NCI-H524 (cell line): ENCODE results near the gene UNC5B.

ENCODE experiments used
- DNase-seq, 2 experiments: peaks; one replicate each; lab custom pipeline; 2025; lab: John Stamatoyannopoulos, UW

The UNC5B gene

DNA sequence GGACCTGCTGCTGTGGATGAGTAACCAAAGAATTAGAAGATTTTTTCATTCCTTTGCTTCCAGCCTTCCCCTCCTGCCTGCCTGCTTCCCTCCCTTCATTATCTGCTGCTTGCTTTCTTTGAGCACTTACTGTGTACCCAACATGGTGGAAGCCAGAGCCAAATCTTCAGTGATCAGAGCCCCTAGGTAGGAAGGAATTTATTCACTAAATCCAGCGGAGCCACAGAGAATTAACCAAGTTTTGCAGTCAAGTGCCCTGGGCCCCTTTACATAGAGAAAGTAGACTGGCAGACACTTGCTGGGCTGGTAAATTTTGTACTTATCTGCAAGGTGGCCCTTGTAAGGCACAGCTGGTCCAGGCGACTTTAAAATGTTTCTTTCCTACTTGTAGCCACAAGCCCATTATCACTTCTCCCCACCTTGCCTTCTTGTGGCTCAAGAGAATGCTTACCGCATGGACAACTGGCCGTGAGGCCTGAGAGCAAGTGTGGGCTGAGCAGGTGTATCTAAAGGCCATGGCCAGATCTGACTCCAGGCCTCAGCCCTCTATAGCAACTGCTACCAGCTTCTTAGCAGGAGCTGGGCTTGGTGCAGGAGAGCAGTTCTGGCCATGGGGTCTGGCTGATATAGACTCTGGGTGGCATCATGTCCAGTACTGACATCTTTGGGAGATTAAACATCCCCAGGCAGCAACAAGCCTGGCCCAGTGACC lies 11.1 kb downstream of the UNC5B start:
- no peak for DNase-seq

DNA sequence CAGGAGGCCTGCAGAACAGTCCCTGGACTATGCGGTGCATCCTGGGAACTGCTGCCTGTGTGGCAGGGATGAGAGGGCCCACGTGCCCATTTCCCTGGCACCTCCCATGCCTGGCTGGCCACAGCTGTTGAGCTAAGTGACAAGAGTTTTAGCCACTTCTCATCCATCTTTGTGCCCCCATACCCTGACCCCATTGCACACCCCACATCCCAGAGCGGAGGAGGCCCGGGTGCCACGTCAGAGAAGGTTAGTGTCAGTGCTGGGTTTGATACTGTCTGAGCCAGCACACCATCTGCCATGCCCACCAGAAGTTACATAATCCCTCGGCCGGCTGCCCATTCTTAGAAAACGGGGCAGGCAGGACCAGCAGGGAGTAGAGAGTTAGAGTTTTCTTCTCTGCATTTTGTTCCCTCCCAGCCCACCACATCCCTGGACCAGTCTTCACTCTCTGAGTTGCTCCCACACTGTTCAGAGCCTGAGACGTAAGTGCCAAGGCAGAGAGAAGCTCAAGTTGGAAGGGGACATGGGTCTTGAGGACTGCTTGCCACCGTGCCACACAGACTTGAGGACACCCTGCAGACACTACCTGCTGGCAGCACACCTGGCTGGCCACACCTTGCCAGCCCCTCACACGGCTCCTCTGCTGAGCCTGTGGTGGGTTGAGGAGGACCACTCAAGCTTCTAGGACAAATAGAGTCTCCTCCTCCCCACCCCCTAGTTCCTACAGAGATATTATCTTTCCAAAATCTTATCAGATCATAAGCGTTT lies 13.1 kb downstream of the UNC5B start:
- DNase-seq = peak; percentile 23 to 51

DNA sequence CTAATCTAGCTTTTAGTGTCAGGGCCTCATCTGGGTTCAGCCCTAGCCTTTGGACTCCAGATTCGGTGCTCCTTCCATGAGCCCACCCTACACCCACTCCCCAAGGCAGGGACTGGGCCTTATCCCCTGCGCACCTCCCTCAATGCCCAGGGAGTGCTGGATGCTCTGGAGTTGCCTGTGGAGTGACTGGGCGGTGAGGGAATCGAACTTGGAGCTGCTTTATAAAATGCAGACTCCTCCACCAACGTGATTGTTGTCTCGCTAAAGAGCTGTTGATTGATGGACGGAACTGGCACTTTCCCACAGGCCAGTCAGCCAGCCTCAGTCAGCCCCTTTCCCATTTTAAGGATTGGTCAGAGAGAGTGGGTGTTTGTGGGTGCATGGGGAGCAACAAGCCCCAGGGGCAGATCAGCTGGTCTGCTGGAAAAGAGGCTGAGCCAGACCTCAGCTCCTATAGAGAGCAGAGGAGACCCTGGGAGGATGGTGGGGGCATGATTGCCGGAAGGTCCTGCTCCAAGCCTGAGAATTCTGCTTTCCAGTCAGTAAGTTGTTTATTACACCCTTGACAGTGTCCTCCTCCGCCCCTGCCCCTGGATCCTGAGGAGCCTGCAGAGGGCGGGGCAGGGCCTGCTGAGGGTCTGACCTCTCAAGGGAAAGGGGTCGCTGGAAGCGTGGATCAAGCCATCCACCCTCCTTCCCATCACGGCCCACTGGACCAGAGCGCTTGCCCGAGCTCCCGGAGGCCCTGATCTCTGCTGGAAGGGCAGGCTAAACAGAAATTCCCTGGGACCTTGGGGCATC lies 16.7 kb downstream of the UNC5B start:
- DNase-seq = no peak

DNA sequence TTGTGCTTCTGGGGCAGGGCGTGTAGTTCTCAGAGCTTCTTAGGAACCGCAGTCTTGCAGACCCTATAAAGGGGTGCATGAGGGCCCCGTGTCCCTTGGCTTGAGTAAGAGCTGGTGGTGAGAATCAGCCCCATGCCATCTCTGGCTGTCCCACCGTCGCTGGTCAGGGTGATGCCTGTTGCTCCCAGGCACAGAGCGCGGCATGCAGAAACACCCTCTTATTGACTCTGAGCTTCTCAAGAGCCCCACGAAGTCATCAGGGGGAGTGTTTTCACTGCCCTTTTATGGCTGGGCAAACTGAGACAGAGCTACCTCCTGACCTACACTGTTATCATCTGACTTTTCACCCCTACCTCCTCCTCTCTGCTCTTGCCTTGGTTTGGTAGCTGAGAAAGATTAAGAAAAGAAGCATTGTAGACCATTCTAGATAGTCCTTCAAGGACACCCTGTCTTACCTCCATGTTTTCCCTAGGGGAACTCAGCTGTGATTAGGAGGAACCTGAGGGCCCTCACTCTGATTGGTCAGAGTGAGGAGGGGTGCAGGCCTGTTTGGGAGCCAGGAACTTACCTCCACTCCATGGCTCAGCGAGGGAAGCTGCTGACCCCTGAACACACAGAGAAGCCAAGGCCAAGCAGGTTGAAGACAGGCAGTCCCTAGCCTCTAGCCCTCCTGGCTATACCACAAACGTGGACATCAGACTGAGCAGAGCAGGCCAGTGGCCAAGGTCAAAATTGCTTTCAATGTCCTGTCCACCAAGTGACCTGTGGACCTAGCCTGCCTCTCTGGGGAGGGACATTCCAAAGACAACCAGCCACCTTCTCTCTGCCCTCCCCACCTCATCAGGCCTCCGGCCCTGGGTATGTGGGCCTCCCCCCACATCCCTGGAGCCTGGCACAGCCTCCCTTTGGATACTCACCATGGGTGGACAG lies 17.6 kb downstream of the UNC5B start:
- no peak for DNase-seq

DNA sequence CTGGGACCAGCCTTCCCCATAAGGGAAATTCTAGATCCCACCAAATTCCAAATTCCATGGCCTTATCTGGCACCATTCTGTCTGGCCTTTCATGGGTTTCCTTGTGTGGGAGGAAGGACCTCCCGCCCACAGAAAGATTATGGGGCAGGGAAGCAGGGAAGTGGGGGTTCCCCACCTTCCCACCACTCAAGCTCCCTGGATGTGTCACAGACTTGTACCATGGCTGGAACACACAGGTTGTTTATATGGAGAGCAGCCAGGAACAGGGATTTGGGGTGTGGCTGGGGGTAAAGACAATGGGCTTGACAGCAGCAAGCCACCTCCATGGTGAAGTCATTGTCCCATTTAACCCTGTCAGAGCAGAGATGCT lies 18.3 kb downstream of the UNC5B start:
- no peak for DNase-seq

DNA sequence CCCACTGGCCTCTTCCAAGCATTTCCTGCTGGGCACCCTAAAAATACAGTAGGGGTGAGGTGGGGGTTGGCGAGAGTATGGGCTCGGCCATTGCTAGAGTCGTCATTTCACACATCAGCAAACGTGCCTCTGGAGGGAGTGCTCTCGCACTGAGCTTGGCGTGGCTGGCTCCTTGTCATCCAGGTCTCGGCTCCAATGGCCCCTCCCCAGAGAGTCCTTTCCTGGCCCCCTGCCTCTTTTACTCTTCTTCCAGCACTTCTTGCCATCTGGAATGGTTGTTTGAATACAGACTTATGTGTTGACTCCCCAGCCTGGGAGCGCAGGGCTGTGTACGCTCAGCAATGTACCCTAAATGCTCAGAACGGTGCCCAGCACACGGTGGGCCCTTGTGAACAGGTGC lies 18.8 kb downstream of the UNC5B start:
- no peak for DNase-seq

DNA sequence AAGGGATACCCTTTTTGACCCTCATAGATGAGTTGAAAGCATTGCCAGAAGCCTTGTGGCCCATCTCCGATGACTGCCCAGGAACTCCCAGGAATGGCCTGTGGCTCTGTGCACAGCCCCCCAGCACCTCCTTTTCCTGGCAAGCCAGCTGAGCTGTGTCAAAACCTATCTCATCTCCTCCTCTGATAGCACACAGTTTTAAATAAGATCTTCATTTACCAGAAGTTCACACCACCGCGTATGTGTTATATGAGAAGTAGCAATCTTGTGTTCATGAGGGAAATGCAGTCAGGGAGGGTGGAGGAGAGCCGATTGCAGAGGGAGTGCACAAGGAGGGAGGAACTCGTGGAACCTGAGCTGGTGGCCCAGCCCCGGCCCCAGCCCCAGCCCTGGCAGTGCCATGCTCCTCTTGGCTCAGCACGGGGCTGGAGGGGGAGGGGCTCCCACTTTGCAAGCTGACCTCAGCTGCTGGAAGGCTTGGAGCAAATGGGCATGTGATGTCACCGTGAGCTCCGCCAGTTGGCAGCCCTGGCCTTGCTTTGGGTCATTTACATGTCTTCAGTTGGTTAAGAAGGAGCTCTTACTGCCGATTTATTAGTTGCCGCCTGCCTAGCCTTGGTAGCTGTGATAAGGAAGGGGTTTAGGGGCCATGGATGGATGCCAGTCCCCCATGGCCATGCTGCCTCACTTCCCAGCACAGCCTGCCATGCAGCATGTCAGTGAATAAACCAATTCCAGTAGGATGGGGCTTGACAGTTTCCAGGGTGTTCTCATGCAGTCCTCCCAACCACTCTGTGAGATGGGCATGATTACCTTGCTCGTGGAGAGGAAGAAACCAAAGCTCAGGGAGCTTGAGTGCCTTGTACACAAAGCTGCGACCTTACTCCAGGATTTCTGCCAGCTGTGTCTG lies 20.0 kb downstream of the UNC5B start:
- no peak for DNase-seq

DNA sequence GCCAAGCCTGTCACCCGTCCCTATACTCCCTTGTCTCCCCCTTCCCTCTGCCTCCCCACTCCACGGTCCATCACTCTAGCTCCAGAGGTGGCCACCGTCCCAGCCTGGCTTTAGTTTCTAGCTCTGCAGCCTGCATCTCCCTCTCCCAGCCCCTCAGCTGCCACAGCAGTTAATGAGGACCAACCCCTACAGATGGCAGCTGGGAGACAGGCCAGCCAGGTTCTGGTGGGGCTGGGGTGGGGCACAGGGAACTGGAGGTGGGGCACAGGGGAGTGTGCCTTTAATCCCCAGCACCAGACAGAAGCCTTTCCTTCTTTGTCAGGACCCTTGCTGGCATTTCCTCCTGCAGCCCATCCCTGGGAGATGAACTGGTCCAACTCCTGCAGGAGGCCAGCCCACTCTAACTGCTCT lies 21.1 kb downstream of the UNC5B start:
- DNase-seq = peak; percentile 23 to 57

DNA sequence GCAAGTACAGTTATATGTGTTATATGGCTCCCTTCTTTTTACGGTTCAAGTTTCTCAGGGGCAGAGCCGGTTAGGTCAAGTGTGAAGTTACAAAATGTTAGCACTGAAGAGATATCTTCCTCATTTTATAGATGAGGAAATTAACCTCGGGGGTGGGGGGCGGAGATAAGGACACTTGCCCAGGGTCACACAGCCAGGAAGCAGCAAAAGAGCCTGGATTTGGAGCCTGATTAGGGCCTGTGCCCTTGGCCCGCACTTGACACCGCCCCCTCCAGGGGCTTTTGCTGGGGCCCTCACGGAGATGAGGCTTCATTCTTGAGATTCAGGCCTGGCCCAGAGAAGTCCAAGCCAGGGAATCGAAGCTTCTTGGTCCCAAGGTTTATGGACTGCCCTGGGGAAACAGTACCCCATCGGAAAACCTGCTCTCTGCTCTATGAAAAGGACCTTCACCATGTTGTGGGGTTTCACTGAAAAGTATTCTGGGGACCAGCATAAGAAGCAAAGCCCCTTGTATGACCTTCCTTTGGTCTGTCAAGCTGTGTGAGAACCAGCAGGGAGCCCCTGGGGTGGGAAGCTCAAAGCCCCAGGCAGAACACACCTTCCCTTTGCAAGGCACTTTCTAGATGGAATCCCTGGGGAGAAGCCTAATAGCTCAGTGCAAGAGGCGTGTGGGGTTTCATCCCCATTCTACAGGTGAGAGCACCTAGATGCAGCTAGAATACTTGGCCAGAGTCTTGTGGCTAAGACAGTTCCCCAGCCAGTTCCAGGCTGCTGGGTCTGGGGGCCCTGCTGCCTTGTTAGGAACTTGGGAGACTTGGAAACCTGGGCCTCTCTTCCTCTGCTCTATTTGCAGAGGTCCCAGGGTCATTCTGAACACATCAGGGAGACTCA lies 21.9 kb downstream of the UNC5B start:
- no peak for DNase-seq

DNA sequence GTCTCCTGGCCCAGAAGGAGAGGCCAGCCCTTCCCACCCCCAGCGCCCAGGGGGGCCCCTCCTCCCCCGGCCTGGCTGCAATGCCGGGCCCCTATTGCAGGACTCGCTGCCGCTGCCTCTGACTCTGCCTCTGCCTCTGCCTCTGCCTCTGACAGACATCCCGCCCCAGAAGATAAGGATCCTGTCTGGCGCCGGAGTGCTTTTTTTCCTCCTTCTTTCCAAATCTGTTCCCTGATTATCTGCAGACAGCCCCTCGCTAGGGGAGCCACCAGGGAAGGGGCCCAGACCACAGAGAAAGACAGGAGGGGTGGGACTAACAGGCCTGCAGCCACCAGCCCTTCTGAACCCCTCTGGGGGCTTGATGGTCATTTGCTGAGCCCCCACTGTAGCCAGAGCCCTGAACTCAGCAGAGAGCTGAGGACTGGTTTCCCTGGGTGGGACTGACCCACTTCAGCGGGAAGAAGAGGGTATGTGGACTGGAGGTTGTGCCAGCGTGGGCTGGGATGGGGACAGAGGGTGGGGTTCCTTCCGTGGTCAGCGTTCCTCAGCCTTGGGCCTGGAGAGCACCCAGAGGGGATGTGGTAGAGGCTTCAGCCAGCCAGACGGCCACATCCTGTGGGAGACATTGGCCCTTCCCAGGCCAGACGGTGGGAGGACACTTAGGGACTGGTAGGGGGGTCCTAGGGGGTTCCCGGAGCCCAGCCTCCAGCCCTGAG lies 22.8 kb downstream of the UNC5B start:
- no peak for DNase-seq

DNA sequence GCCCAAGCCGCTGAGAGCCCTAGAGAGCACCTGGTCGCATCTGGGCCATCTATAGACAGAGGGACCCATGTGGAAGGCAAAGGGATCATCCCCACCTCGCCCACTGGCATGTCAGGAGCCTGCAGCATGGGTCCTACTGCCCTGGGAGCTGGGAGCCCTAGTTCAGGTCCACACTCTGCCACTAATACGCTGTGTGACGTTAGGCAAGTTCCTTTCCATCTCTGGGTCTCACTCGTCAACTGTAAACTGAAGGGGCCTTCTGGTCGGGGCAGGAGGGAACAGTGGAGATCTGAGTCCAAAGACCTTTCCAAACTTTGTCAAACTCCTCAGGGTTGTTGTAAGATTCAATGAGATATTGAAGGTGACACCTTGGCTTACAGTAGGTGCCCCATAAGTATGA lies 23.4 kb downstream of the UNC5B start:
- DNase-seq = no peak

DNA sequence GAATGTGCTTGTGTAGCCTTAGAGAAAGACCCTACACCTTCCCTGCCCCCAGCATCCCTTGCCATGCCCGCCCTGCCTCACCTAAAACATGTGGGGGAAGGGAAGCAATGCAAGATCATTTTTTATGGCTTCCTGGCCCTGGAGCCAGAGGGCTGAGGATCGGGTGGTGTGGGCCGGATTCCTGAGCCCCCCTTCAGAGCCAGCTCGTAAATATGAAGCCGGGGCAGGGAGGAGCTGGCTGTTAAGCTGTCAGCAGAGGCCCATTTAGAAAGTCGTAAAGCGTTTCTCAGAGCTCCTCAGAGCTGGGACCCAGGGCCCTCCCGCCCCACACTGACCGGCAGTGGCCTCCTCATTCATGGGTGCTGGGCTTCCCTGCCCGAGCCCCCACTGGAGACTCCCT lies 23.9 kb downstream of the UNC5B start:
- DNase-seq = no peak

DNA sequence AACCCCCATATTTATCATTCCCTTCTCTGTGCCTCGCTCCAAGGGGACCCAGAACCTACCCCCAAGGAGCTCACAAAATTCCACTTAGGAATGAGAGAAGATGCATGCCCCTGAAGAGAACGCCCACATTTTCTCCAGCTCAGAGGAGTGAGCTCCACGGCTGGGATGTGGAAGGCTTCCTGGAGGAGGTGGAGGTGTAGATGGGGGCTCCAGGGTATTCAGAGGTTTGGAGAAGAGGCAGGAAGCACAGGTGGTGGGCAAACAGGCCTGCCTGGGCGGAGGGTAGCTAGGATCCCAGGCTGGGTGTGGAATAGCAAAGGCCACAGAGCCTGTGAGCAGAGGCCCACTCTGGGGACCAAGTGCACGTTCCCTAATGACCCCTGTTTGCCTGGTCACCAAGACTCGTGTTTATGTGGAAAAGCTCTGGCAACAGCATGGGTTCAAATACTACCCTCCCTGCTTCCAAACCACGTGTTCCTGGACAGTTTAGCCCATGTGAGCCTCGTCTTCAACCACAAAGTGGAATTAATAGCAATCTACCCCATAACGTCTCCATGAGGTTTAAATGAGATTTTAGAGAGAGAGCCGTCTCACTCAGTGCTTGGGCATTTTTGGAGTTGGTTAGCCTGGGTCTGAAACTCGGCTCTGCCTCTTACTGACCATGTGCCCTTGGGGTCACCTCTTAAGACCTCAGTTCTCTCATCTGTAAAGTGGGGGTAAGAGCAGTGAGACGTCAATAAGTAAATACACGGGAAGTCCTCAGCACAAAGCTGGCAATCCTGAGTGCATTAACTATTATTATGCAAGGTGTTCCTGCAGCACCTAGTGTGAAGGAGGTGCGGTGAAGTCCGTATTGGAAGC lies 24.7 kb downstream of the UNC5B start:
- no peak for DNase-seq

DNA sequence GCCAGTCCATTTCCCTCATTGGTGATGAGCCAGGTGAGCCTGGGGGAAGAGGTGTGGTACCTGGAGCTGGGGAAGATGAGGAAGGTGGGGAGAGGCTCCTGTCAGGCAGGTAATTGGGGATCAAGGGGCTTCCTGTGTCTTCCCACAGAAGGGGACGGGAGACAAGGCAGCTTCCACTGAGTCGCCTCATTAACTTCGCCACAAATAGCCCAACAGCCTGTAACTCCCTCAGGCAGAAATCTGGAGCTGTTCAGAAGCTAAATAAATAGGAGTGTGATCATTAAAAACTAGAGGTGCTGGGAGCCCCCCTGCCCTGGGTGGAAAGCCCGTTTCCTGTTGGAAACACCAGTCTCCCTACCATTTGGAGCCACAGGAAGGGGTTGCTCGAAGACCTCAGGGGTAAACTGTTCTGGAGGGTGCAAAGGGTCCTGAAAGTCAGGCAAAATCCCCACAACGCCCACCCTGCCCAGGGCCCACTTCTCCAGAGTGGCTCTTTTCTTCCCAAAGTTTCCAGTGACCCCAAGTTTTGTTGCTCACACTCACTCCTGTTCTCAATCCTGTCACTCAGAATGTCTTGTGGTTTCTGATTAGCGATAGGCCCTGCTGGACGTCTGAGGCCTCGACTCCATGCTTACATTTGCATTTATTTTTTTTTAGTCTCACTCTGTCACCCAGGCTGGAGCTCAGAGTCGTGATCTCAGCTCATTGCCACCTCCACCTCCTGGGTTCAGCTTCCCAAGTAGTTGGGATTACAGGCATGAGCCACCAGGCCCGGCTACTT lies 25.7 kb downstream of the UNC5B start:
- DNase-seq = no peak

DNA sequence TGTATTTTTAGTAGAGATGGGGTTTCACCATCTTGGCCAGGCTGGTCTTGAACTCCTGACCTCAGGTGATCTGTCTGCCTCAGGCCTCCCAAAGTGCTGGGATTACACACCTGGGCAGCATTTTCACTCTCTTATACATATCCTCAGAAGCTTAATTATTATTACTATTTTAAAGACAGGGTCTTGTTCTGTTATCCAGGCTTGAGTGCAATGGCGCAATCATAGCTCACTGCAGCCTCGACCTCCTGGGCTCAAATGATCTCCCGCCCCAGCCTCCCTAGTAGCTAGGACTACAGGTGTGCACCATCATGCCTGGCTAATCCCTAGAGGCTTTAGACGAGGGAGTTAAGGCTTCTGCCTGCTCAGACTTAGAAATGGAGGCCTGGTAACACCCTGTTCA lies 26.3 kb downstream of the UNC5B start:
- DNase-seq = no peak

DNA sequence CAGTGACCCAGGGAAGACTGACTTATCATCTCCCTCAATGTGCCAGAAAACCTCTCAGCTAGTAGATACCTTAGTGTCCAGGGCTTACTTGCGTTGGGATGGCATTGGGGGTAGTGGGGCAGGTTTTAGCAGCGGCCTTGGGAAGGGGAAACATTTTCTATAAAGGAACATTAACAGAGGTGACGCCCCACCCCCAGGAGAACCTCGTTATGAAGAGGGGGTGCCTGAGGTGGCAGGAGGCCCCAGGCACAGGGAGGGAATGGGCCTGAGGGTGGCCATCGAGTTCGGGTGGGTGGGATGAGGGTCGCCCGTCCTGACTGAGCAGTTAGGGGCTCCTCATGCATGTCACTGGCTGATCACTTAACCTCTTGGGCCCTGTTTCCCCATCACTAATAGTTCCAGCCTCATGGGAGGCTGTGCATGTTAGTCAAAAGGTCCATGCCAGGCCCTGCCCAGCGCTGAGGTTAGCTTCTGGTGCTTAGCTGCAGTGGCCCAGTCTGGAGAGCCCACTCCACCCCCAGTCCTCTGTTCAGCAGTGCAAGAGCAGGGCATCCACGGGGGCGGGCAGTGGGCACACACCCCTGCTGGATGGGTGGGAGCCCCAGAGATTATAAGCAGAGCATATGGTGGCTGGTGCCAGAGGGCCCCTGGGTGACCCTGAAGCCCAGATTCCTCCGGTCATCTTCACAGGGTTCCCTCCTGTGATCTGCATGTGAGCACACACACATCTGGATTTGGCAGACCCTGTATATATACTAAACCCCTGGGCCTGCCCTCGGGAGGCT lies 27.0 kb downstream of the UNC5B start:
- DNase-seq = no peak
